Breast epithelium (tissue), 3 donors: Measurements from ENCODE around the gene ZWILCH.

Experiments used
- CTCF ChIP-seq, 3 donors: fragments of 450-650 bp; IDR thresholded peaks; one replicate each; pipeline ENCODE4 v1.5.1; 2016 to 2017; ENCODE audit warnings: antibody characterized with exemption in 3 of 3, mild to moderate bottlenecking in 3 of 3, moderate library complexity in 3 of 3
- POLR2A ChIP-seq: fragments of 450-650 bp; IDR thresholded peaks from one replicate; pipeline ENCODE4 v1.6.1; 2016; ENCODE audit warnings: antibody characterized with exemption, mild to moderate bottlenecking, moderate library complexity
- POLR2AphosphoS5 ChIP-seq, 3 donors: sonication (generic); formaldehyde crosslinking; IDR thresholded peaks; one replicate each; pipeline ENCODE4 v1.6.1; 2017; ENCODE audit warnings: antibody characterized with exemption in 3 of 3

DNA sequence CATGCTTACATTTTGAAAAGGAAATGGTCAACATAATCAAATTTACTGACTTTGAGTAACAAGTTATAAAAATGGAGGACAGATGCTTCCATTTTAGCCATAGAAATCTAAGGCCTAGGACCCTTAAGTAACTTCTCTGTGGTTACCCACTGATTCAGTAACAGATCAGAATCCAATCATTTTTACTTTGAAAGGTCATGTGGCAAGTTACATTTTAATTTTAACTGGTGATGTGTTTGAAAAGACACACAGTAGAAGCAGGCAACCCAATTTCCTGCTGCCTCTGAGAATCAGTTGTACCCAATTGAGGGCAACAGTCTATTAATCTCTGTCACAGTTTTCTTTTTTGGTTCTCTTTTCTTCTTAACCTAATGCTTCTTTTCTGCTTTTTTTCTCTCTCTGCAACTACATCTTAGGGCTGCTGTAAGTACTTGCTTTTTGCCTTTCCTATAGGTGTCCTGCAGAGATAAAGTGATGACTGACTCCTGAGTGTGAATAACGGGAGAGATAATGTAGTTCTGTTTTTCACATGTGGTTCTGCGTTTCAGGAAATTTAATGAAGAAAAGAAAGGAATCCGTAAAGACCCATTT lies 3.3 kb downstream of the ZWILCH start:
- TF ChIP-seq CTCF (IDR thresholded peaks at IDR 0.05), result no peak
- no peak for TF ChIP-seq POLR2A
- no peak for TF ChIP-seq POLR2AphosphoS5 (IDR thresholded peaks at IDR 0.05)
